ENCODE measurements around the gene TSPEAR.

DNA sequence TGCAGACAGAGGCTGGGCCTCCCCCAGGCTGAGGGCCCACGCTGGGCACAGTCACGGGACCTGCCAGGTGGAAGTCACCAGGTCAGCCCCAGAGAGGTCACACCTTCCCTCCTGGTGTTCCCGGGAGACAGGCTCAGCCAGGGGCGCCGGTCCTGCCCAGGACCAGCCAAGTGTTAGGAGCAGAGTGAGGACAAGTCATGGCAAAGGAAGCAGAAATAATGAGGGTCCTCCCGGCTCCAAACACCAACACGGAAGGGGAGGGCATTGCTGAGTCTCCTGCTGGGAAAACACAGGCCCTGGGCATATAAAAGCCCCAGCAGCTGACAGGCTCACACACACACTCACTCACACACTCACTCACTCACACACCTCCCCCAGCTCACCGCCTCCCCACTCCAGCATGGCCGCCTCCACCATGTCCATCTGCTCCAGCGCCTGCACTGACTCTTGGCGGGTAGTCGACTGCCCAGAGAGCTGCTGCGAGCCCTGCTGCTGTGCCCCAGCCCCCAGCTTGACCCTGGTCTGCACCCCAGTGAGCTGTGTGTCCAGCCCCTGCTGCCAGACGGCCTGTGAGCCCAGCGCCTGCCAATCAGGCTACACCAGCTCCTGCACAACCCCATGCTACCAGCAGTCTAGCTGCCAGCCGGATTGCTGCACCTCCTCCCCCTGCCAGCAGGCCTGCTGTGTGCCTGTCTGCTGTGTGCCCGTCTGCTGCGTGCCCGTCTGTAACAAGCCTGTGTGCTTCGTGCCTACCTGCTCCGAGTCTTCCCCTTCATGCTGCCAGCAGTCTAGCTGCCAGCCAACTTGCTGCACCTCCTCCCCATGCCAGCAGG, 74.1 kb downstream of the TSPEAR start, which contains the start of gene KRTAP10-10:
- TF ChIP-seq, protein P1, sequence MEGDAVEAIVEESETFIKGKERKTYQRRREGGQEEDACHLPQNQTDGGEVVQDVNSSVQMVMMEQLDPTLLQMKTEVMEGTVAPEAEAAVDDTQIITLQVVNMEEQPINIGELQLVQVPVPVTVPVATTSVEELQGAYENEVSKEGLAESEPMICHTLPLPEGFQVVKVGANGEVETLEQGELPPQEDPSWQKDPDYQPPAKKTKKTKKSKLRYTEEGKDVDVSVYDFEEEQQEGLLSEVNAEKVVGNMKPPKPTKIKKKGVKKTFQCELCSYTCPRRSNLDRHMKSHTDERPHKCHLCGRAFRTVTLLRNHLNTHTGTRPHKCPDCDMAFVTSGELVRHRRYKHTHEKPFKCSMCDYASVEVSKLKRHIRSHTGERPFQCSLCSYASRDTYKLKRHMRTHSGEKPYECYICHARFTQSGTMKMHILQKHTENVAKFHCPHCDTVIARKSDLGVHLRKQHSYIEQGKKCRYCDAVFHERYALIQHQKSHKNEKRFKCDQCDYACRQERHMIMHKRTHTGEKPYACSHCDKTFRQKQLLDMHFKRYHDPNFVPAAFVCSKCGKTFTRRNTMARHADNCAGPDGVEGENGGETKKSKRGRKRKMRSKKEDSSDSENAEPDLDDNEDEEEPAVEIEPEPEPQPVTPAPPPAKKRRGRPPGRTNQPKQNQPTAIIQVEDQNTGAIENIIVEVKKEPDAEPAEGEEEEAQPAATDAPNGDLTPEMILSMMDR (IDR thresholded peaks at IDR 0.05): no peak
- TF ChIP-seq POLR2A (IDR thresholded peaks at IDR 0.05): no peak
- TF ChIP-seq POLR2AphosphoS5 (IDR thresholded peaks at IDR 0.05): no peak
